ENCODE measurements around the gene ARFIP1.
"Not testable (repeated sequence)": the region's sequence is repeated elsewhere in the genome, so short reads cannot be mapped to it uniquely, and the experiment has no call there.

Gene ARFIP1

GRCh38 chr4:152828122-152828521 lies 48.4 kb downstream of the ARFIP1 start:
- ChIA-PET CTCF (interaction anchor here (1.4 to 1.9 kb wide), 2 partner anchors 8 to 19 kb away, joined by 4 to 5 read pairs; no protein-coding TSS in a partner anchor), POLR2A (no interaction called here)
- no peak for TF ChIP-seq CTCF (IDR thresholded peaks at IDR 0.05; ENCODE audit: control extremely low read depth, extremely low read depth, low read depth, missing control alignments)
- DNase-seq (ENCODE audit: extremely low spot score) = no peak

- no peak for DNase-seq (ENCODE audit: extremely low spot score)
- TF ChIP-seq CTCF (IDR thresholded peaks at IDR 0.05; ENCODE audit: control extremely low read depth, extremely low read depth, low read depth, missing control alignments) = no peak
- ChIA-PET POLR2A (no interaction called here), CTCF (interaction anchor here (1.2 to 2.0 kb wide), 2 partner anchors 13 to 16 kb away, joined by 4 to 7 read pairs; no protein-coding TSS in a partner anchor)
Measured at GRCh38 chr4:152831416-152831815, 51.7 kb downstream of the ARFIP1 start.

- no peak for TF ChIP-seq CTCF (IDR thresholded peaks at IDR 0.05; ENCODE audit: control extremely low read depth, extremely low read depth, low read depth, missing control alignments)
- ChIA-PET CTCF (no interaction called here), POLR2A (no interaction called here)
- no peak for DNase-seq (ENCODE audit: extremely low spot score)
Measured at GRCh38 chr4:152836936-152837335, 57.2 kb downstream of the ARFIP1 start.

- POLR2A ChIA-PET, CTCF ChIA-PET: not testable (repeated sequence)
Measured at GRCh38 chr4:152839729-152840128, 60.0 kb downstream of the ARFIP1 start.

GRCh38 chr4:152843481-152844090 lies 63.8 kb downstream of the ARFIP1 start:
- POLR2A ChIA-PET = no interaction called here
- CTCF ChIA-PET = interaction anchor here (0.7 to 1.4 kb wide), 2 partner anchors 240 to 284 kb away, joined by 3 to 8 read pairs; no protein-coding TSS in a partner anchor
- DNase-seq (ENCODE audit: extremely low spot score) = no peak
- TF ChIP-seq CTCF (IDR thresholded peaks at IDR 0.05; ENCODE audit: control extremely low read depth, extremely low read depth, low read depth, missing control alignments) = no peak

More at GRCh38 chr4:152839729-152840128, 60.0 kb downstream of the ARFIP1 start:
- DNase-seq (ENCODE audit: extremely low spot score) = not testable (repeated sequence)

- no peak for TF ChIP-seq CTCF (IDR thresholded peaks at IDR 0.05; ENCODE audit: control extremely low read depth, extremely low read depth, low read depth, missing control alignments)
- POLR2A ChIA-PET = no interaction called here
- CTCF ChIA-PET = interaction anchor here (0.8 to 7.1 kb wide), 13 partner anchors 8 to 1085 kb away, joined by 3 to 76 read pairs (median 4); no protein-coding TSS in a partner anchor
- DNase-seq (ENCODE audit: extremely low spot score) = no peak
Measured at GRCh38 chr4:152847376-152847775, 67.6 kb downstream of the ARFIP1 start.

GRCh38 chr4:152848508-152848907 lies 68.8 kb downstream of the ARFIP1 start:
- POLR2A ChIA-PET = no interaction called here
- CTCF ChIA-PET = interaction anchor here (1.1 to 7.1 kb wide), 5 partner anchors 17 to 289 kb away, joined by 3 to 76 read pairs (median 7); no protein-coding TSS in a partner anchor
- TF ChIP-seq CTCF (IDR thresholded peaks at IDR 0.05; ENCODE audit: control extremely low read depth, extremely low read depth, low read depth, missing control alignments) = no peak
- no peak for DNase-seq (ENCODE audit: extremely low spot score)

All from GM10248 (cell line).